ENCODE data around the gene LCP1.

LCP1 gene

DNA sequence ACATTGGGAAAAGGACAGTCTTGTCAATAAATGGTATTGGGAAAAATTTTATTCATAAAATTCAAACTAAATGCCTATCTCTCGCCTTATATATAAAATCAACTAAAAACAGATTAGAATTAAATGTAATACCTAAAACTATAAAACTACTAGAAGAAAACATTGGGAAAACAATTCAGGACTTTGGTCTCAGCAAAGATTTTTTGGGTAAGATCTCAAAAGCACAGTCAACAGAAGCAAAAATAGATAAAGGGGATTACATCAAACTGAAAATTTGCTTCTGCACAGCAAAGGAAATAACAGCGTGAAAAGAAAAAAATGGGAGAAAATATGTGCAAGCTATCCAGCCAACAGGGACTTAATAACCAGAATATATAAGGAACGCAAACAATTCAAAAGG, 105.2 kb downstream of the LCP1 start:
- Mint-ChIP-seq H3K9me3 (peaks cover 5% of the 10 kb centered on the region), H3K4me3 (no peak overlapping the region), H3K36me3 (no peaks in the 10 kb centered on the region), H3K4me1 (no peaks in the 10 kb centered on the region), H3K27me3 (no peaks in the 10 kb centered on the region), H3K27ac (no peak overlapping the region)
- no peak for DNase-seq (ENCODE audit: low spot score in 2 of 2)
- ATAC-seq (ENCODE audit: low read depth), result no peak

Data from memory B cell (primary cell).